Natural killer cell (primary cell): ENCODE measurements around the gene USP3. TPM values are rescaled to one million over a fixed set of nuclear protein-coding genes. Genes with fewer than 3 reads are reported as not detected.

Experiments used
- ATAC-seq, 3 donors: fragments of 150-1000 bp in 2 of 3; fragments of 200-7000 bp in 1 of 3; cut with Tn5 transposase; 1 replicate in 1 of 3; 2 replicates in 2 of 3; pipeline ENCODE4 v1.10.0; 2021; ENCODE audit warnings: mild to moderate bottlenecking in 2 of 3, moderate library complexity in 2 of 3
- DNase-seq, 2 donors: peaks; one replicate each; pipeline versions ENCODE4 v3.0.0 to v3.0.0-alpha.2; 2013 to 2021; ENCODE audit warnings: mixed read lengths in 1 of 2
- H3K27ac ChIP-seq: one replicate; pipeline ENCODE4 v1.5.1; 2013; ENCODE audit warnings: mild to moderate bottlenecking, low read length
- H3K27me3 ChIP-seq: one replicate; pipeline ENCODE4 v1.6.1; 2013; ENCODE audit warnings: low read length; ENCODE audit not compliant: control insufficient read depth, insufficient read depth
- H3K36me3 ChIP-seq: one replicate; pipeline ENCODE4 v1.6.1; 2013; ENCODE audit warnings: low read length; ENCODE audit not compliant: control insufficient read depth, insufficient read depth
- H3K4me1 ChIP-seq: one replicate; pipeline ENCODE4 v1.6.1; 2013; ENCODE audit warnings: low read length; ENCODE audit not compliant: control insufficient read depth, insufficient read depth
- H3K4me3 ChIP-seq: one replicate; pipeline ENCODE4 v1.5.1; 2013; ENCODE audit warnings: low read length
- H3K9me3 ChIP-seq: one replicate; pipeline ENCODE4 v1.6.1; 2013; ENCODE audit warnings: low read length; ENCODE audit not compliant: control insufficient read depth, insufficient read depth
- H3K27ac Mint-ChIP-seq, 2 donors: one replicate each; pipeline ENCODE4 v1.8.0; 2022; ENCODE audit warnings: mild to moderate bottlenecking in 2 of 2, mixed read lengths in 2 of 2, moderate library complexity in 1 of 2
- H3K27me3 Mint-ChIP-seq, 2 donors: one replicate each; pipeline ENCODE4 v1.8.0; 2022; ENCODE audit warnings: low read depth in 2 of 2, mixed read lengths in 2 of 2
- H3K36me3 Mint-ChIP-seq: one replicate; pipeline ENCODE4 v1.8.0; 2022; ENCODE audit warnings: mixed read lengths
- H3K4me1 Mint-ChIP-seq, 2 donors: one replicate each; pipeline ENCODE4 v1.8.0; 2022; ENCODE audit warnings: mixed read lengths in 2 of 2
- H3K4me3 Mint-ChIP-seq: one replicate; pipeline ENCODE4 v1.8.0; 2022; ENCODE audit warnings: mild to moderate bottlenecking, moderate library complexity, mixed read lengths
- H3K9me3 Mint-ChIP-seq, 2 donors: one replicate each; pipeline ENCODE4 v1.8.0; 2022; ENCODE audit warnings: mixed read lengths in 2 of 2
- WGBS: methylation state at CpG from one replicate; pipeline ENCODE4 v1.1.7; 2013; ENCODE audit warnings: missing lambda C conversion rate; ENCODE audit not compliant: insufficient coverage; 5-methylcytosine and 5-hydroxymethylcytosine counted together
- intact Hi-C: fragments of 100-400 bp; cut with micrococcal nuclease; formaldehyde crosslinking; loops from one replicate; pipeline ENCODE4 v1.14.2; 2022
- total RNA-seq, 4 donors: library from RNA; stranded (reverse); fragments of 120-200 nt in 1 of 4; gene quantifications; one replicate each; pipeline versions ENCODE4 v1.2.3 to v1.2.4, GENCODE V29; 2013 to 2022
- TF ChIP-seq, protein P1 (sequence below): fragments of 200-600 bp; IDR thresholded peaks from one replicate; pipeline ENCODE4 v1.8.0; 2022; ENCODE audit warnings: antibody characterized with exemption

USP3 gene
- total RNA-seq, 3 donors from 2014 or later (not counting 1 experiment from before 2014, with no cell fraction given), result 163 to 187 (median 169) TPM

- Histone ChIP-seq H3K9me3 (no peaks in the 10 kb centered on the region), H3K27ac (no peak overlapping the region), H3K4me3 (no peak overlapping the region), H3K36me3 (no peaks in the 10 kb centered on the region), H3K27me3 (no peaks in the 10 kb centered on the region), H3K4me1 (peaks cover 28% of the 10 kb centered on the region)
- ATAC-seq (no peak), DNase-seq (no peak)
- WGBS, result 64% methylated on average over 1 of the region's 2 CpGs
- no peaks in the 10 kb centered on the region for H3K9me3 Mint-ChIP-seq
- H3K36me3 Mint-ChIP-seq, result no peaks in the 10 kb centered on the region
- intact Hi-C loops, result loop anchor here (5.0 kb wide), 1 partner anchor 37 kb away; no protein-coding TSS in a partner anchor
- H3K27me3 Mint-ChIP-seq, result peaks cover 6% of the 10 kb centered on the region in 2 donors
- no peak overlapping the region for H3K4me3 Mint-ChIP-seq
- H3K4me1 Mint-ChIP-seq, result peaks cover 17 to 29% of the 10 kb centered on the region in 2 donors
- H3K27ac Mint-ChIP-seq, result no peak overlapping the region
- TF ChIP-seq, protein P1, sequence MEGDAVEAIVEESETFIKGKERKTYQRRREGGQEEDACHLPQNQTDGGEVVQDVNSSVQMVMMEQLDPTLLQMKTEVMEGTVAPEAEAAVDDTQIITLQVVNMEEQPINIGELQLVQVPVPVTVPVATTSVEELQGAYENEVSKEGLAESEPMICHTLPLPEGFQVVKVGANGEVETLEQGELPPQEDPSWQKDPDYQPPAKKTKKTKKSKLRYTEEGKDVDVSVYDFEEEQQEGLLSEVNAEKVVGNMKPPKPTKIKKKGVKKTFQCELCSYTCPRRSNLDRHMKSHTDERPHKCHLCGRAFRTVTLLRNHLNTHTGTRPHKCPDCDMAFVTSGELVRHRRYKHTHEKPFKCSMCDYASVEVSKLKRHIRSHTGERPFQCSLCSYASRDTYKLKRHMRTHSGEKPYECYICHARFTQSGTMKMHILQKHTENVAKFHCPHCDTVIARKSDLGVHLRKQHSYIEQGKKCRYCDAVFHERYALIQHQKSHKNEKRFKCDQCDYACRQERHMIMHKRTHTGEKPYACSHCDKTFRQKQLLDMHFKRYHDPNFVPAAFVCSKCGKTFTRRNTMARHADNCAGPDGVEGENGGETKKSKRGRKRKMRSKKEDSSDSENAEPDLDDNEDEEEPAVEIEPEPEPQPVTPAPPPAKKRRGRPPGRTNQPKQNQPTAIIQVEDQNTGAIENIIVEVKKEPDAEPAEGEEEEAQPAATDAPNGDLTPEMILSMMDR, result no peak
Measured at GRCh38 chr15:63469984-63470383, 34.4 kb upstream of the USP3 start.

DNA sequence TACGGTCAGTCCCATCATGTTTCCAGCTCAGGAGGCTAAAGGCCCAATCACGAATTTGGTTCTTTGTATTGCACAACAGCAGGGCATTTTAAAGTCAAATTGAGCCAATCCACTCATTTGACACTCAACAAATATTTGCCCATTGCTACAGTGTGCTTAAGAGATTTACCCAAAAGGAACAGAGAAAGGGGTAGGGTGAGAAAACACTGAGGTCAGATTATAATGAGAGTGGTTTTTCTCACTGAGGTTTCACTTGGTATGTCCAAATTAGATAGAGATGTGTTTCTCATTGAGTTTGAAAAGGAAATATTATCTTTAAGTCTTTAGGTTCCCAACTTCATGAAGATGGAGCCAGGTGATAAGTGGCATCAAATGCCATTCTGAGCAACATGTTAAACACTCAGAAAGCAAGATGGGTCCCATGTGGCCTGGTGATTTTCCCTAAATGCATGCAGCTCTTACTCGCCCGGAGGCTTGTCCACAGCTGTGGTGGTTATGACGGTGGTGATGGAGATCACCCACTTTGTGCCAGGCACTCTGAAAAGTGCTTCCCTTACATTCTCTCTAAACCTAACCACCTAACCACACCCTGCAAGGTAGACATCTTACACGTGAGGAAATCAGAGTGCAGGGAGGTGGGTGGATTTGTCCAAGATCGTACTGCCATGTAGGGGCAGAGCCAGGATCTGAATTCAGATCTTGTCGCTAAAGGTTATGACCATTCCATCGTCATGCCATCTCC lies 31.2 kb upstream of the USP3 start:
- Mint-ChIP-seq H3K4me3 (no peak overlapping the region), H3K4me1 (peaks cover 17 to 24% of the 10 kb centered on the region in 2 donors), H3K36me3 (no peaks in the 10 kb centered on the region), H3K9me3 (no peaks in the 10 kb centered on the region), H3K27me3 (peaks cover 0 to 2% of the 10 kb centered on the region in 2 donors), H3K27ac (peak overlapping the region in 1 of 2 donors; percentile 64)
- intact Hi-C loops, result no loop called here
- Histone ChIP-seq H3K36me3 (no peaks in the 10 kb centered on the region), H3K4me3 (no peak overlapping the region), H3K27ac (peak overlapping the region; percentile 66), H3K9me3 (no peaks in the 10 kb centered on the region), H3K27me3 (no peaks in the 10 kb centered on the region), H3K4me1 (peaks cover 29% of the 10 kb centered on the region)
- TF ChIP-seq, protein P1, result no peak
- ATAC-seq, result peak in 2 of 3 donors; percentile 54 to 75
- peak in 1 of 2 donors; percentile 64 for DNase-seq
- WGBS, result 64% methylated on average over 8 of the region's 9 CpGs

- no peaks in the 10 kb centered on the region for H3K9me3 ChIP-seq
- 96% methylated on average over 1 of the region's 1 CpG for WGBS
- intact Hi-C loops, result no loop called here
- peak in 1 of 3 donors; percentile 14 for ATAC-seq
- TF ChIP-seq, protein P1, result no peak
- no peaks in the 10 kb centered on the region for H3K36me3 ChIP-seq
- H3K4me1 ChIP-seq, result peaks cover 29% of the 10 kb centered on the region
- no peak overlapping the region for H3K4me3 ChIP-seq
- DNase-seq, result no peak
- no peaks in the 10 kb centered on the region for H3K36me3 Mint-ChIP-seq
- H3K4me1 Mint-ChIP-seq, result peaks cover 17 to 24% of the 10 kb centered on the region in 2 donors
- H3K4me3 Mint-ChIP-seq, result no peak overlapping the region
- H3K27ac Mint-ChIP-seq, result peak overlapping the region in 1 of 2 donors; percentile 64
- H3K27ac ChIP-seq, result peak overlapping the region; percentile 66
- H3K27me3 ChIP-seq, result no peaks in the 10 kb centered on the region
- no peaks in the 10 kb centered on the region for H3K9me3 Mint-ChIP-seq
- H3K27me3 Mint-ChIP-seq, result peaks cover 0 to 2% of the 10 kb centered on the region in 2 donors
Measured at GRCh38 chr15:63473749-63473998, 30.7 kb upstream of the USP3 start.
